Measurements from ENCODE around the gene CIPC.

DNA sequence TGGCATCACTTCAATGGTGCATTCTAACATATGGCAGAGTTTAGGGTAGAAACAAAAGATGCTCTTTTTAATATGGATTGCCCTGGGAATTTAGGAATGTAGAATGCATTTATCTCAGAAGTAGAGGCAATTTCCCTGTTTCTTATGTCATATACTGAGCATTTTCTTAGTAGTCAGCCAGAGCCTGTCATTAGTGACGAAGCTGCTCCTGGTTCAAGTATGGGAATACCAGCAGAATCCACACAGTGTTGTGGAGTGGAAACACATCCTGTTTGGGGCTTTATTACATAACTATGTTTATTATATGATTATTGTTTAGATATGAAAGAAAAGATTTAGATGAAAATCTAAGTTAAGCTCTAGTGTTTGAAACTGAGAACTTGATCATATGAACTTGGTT, 12.2 kb downstream of the CIPC start:
- TF ChIP-seq, protein P1, sequence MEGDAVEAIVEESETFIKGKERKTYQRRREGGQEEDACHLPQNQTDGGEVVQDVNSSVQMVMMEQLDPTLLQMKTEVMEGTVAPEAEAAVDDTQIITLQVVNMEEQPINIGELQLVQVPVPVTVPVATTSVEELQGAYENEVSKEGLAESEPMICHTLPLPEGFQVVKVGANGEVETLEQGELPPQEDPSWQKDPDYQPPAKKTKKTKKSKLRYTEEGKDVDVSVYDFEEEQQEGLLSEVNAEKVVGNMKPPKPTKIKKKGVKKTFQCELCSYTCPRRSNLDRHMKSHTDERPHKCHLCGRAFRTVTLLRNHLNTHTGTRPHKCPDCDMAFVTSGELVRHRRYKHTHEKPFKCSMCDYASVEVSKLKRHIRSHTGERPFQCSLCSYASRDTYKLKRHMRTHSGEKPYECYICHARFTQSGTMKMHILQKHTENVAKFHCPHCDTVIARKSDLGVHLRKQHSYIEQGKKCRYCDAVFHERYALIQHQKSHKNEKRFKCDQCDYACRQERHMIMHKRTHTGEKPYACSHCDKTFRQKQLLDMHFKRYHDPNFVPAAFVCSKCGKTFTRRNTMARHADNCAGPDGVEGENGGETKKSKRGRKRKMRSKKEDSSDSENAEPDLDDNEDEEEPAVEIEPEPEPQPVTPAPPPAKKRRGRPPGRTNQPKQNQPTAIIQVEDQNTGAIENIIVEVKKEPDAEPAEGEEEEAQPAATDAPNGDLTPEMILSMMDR (conservative IDR thresholded peaks at IDR 0.05; ENCODE audit: low read depth, low read length), result no peak
- TF ChIP-seq EZH2 (IDR thresholded peaks at IDR 0.05; ENCODE audit: low read length, unreplicated experiment), result no peak
